Neural cell (in vitro differentiated cells): ENCODE data around the gene CPEB4. TPM values are rescaled to one million over a fixed set of nuclear protein-coding genes. Genes with fewer than 3 reads are reported as not detected.
A peak's percentile ranks its signal among the peaks of the same experiment; 100 is the strongest.

ENCODE experiments used
- H2AFZ ChIP-seq: fragments of 200-600, 300-800 bp; sonication (generic), shearing (Covaris generic); 2 replicates; pipeline ENCODE4 v1.6.0; 2014; ENCODE audit warnings: low read depth, mild to moderate bottlenecking, antibody characterized with exemption, low read length, moderate library complexity
- H3F3A ChIP-seq: fragments of 200-600 bp; shearing (Covaris generic); 2 replicates; pipeline ENCODE4 v1.6.1; 2016; ENCODE audit warnings: mild to moderate bottlenecking, moderate library complexity, mixed read lengths, antibody characterized with exemption, low read length; ENCODE audit not compliant: insufficient read depth, poor library complexity, severe bottlenecking
- H3K27ac ChIP-seq: fragments of 200-600, 300-800 bp; sonication (generic), shearing (Covaris generic); 2 replicates; pipeline ENCODE4 v1.5.1; 2014; ENCODE audit warnings: mild to moderate bottlenecking, low read length, moderate library complexity
- H3K27me3 ChIP-seq: fragments of 300-800, 200-600 bp; sonication (generic), shearing (Covaris generic); 2 replicates; pipeline ENCODE4 v1.6.0; 2014; ENCODE audit warnings: mild to moderate bottlenecking, low read depth, low read length, moderate library complexity; ENCODE audit not compliant: insufficient read depth
- H3K36me3 ChIP-seq: fragments of 300-800, 200-600 bp; sonication (generic), shearing (Covaris generic); 2 replicates; pipeline ENCODE4 v1.5.1; 2014; ENCODE audit warnings: mild to moderate bottlenecking, antibody characterized with exemption, low read length, moderate library complexity; ENCODE audit not compliant: insufficient read depth
- H3K4me2 ChIP-seq: fragments of 300-800, 200-600 bp; sonication (generic), shearing (Covaris generic); 2 replicates; pipeline ENCODE4 v1.6.0; 2014; ENCODE audit warnings: mild to moderate bottlenecking, low read length
- H3K4me3 ChIP-seq: fragments of 300-800, 200-600 bp; sonication (generic), shearing (Covaris generic); 2 replicates; pipeline ENCODE4 v1.5.1; 2014; ENCODE audit warnings: mild to moderate bottlenecking, low read length, moderate library complexity
- H3K79me2 ChIP-seq: fragments of 200-600 bp; shearing (Covaris generic); replicated peaks from 2 replicates; pipeline ENCODE4 v1.6.0; 2014; ENCODE audit warnings: mild to moderate bottlenecking, low read length, moderate library complexity; ENCODE audit not compliant: insufficient read depth
- H3K9ac ChIP-seq: fragments of 300-800, 200-600 bp; sonication (generic), shearing (Covaris generic); 2 replicates; pipeline ENCODE4 v1.6.1; 2016; ENCODE audit warnings: mild to moderate bottlenecking, low read length, mixed read lengths
- H3K9me2 ChIP-seq: fragments of 200-600 bp; shearing (Covaris generic); 2 replicates; pipeline ENCODE4 v1.6.1; 2016; ENCODE audit warnings: mild to moderate bottlenecking, low read length, mixed read lengths; ENCODE audit not compliant: insufficient read depth
- H3K9me3 ChIP-seq: fragments of 200-600, 300-800 bp; sonication (generic), shearing (Covaris generic); 2 replicates; pipeline ENCODE4 v1.6.1; 2016; ENCODE audit warnings: mild to moderate bottlenecking, mixed run types, low read length, moderate library complexity, mixed read lengths
- H4K20me1 ChIP-seq: fragments of 200-600 bp; shearing (Covaris generic); 2 replicates; pipeline ENCODE4 v1.6.1; 2016; ENCODE audit warnings: mild to moderate bottlenecking, mixed run types; ENCODE audit not compliant: insufficient read depth
- CTCF ChIP-seq: fragments of 450-650 bp; IDR thresholded peaks from 2 replicates; pipeline ENCODE4 v1.5.1; 2014; ENCODE audit warnings: antibody characterized with exemption, mild to moderate bottlenecking, moderate library complexity; ENCODE audit not compliant: poor library complexity, severe bottlenecking
- EP300 ChIP-seq: fragments of 450-650 bp; conservative IDR thresholded peaks from 2 replicates; pipeline ENCODE4 v1.6.1; 2014; ENCODE audit warnings: antibody characterized with exemption, mild to moderate bottlenecking, moderate library complexity; ENCODE audit not compliant: poor library complexity, severe bottlenecking
- EZH2 ChIP-seq: fragments of 200-600, 300-800 bp; shearing (Covaris generic), sonication (generic); IDR thresholded peaks from 2 replicates; pipeline ENCODE4 v1.6.1; 2014; ENCODE audit warnings: antibody characterized with exemption, low read length, borderline replicate concordance, mild to moderate bottlenecking; ENCODE audit not compliant: insufficient read depth, poor library complexity, severe bottlenecking
- MXI1 ChIP-seq: fragments of 450-650 bp; conservative IDR thresholded peaks from 2 replicates; pipeline ENCODE4 v1.6.1; 2014; ENCODE audit warnings: antibody characterized with exemption, mild to moderate bottlenecking; ENCODE audit not compliant: poor library complexity, severe bottlenecking
- POLR2AphosphoS5 ChIP-seq: IDR thresholded peaks from 2 replicates; pipeline ENCODE4 v1.6.1; 2012
- RAD21 ChIP-seq: fragments of 450-650 bp; conservative IDR thresholded peaks from 2 replicates; pipeline ENCODE4 v1.6.1; 2014; ENCODE audit warnings: antibody characterized with exemption, mild to moderate bottlenecking, moderate library complexity
- SMC3 ChIP-seq: fragments of 450-650 bp; conservative IDR thresholded peaks from 2 replicates; pipeline ENCODE4 v1.6.1; 2014; ENCODE audit warnings: antibody characterized with exemption, mild to moderate bottlenecking, moderate library complexity; ENCODE audit not compliant: poor library complexity
- TAF1 ChIP-seq: IDR thresholded peaks from 2 replicates; pipeline ENCODE4 v1.6.1; 2012; ENCODE audit warnings: low read depth
- polyA plus RNA-seq: library from polyadenylated mRNA; depleted of rRNA; stranded (reverse); fragments of >200 nt; gene quantifications from 2 replicates; pipeline ENCODE4 v1.2.3, GENCODE V29; 2014
- TF ChIP-seq, protein P1 (sequence below): IDR thresholded peaks from 2 replicates; pipeline ENCODE4 v1.6.1; 2012; ENCODE audit warnings: borderline replicate concordance

The CPEB4 gene
- polyA plus RNA-seq, 1 donor from 2014 or later = 42.2 TPM

DNA sequence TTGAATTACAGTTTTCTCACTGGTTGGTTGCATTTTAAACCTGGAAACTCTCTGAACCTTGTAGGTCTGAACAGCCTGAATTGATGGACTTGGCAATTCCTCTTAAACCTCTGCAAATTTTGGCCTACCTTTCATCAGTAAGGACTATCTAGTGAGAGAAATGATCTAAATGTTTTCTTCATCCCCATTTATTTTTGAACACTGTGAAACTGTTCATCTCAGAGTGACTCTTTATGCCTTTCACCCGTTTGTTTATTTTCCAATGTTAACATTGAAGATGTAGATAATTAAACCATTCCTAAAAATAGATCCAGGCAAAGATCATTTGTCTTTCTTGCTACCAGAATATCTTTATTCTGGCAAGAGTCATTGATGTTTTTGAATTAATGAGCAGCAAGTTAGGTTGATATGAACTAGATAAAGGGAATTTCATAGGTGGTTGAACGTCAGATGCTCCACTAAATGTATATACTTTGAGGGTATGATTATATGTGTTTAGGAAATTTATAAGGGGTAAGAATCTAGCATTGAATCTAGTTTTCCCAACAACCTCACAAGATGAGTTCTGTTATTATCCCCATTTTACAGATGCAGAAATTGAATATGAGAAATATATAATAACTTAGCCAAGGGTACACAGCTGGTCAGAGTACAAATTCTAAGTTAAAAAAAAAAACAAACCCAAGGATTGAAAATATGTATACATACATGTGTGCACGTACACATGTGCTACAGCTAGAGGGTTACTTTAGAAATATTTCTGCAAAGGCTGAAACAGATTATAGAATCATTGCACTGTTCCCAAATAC lies 3.4 kb downstream of the CPEB4 start:
- Histone ChIP-seq H3K4me3 (peak overlapping the region; percentile 85), H3K36me3 (no peaks in the 10 kb centered on the region), H3K9me3 (no peaks in the 10 kb centered on the region), H3K4me2 (peak overlapping the region; percentile 100), H4K20me1 (peaks cover 13% of the 10 kb centered on the region), H2AFZ (no peak overlapping the region), H3K27ac (peak overlapping the region; percentile 79), H3K9me2 (no peaks in the 10 kb centered on the region), H3F3A (no peaks in the 10 kb centered on the region), H3K27me3 (no peaks in the 10 kb centered on the region), H3K9ac (peak overlapping the region; percentile 80), H3K79me2 (peaks cover 82% of the 10 kb centered on the region)
- TF ChIP-seq TAF1 = no peak
- TF ChIP-seq, protein P1, sequence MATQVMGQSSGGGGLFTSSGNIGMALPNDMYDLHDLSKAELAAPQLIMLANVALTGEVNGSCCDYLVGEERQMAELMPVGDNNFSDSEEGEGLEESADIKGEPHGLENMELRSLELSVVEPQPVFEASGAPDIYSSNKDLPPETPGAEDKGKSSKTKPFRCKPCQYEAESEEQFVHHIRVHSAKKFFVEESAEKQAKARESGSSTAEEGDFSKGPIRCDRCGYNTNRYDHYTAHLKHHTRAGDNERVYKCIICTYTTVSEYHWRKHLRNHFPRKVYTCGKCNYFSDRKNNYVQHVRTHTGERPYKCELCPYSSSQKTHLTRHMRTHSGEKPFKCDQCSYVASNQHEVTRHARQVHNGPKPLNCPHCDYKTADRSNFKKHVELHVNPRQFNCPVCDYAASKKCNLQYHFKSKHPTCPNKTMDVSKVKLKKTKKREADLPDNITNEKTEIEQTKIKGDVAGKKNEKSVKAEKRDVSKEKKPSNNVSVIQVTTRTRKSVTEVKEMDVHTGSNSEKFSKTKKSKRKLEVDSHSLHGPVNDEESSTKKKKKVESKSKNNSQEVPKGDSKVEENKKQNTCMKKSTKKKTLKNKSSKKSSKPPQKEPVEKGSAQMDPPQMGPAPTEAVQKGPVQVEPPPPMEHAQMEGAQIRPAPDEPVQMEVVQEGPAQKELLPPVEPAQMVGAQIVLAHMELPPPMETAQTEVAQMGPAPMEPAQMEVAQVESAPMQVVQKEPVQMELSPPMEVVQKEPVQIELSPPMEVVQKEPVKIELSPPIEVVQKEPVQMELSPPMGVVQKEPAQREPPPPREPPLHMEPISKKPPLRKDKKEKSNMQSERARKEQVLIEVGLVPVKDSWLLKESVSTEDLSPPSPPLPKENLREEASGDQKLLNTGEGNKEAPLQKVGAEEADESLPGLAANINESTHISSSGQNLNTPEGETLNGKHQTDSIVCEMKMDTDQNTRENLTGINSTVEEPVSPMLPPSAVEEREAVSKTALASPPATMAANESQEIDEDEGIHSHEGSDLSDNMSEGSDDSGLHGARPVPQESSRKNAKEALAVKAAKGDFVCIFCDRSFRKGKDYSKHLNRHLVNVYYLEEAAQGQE = no peak
- TF ChIP-seq MXI1 = peak; percentile 39

DNA sequence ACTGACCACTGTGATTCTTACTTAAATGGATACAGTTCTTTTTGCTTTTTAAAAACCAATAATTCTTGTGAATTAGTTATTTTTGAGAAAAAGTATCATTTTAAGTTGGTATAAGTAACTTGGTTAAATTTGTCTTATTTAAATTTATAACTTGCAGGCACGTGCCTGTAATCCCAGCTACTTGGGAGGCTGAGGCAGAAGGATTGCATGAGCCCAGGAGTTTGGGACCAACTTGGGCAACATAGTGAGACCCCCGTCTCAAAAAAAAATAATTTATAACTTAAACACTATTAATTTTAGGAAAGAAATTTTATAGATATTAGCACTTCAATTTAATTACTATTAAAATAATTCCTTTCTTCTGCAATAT lies 5.0 kb downstream of the CPEB4 start:
- Histone ChIP-seq H3K4me3 (peak overlapping the region; percentile 85), H3F3A (no peaks in the 10 kb centered on the region), H4K20me1 (peaks cover 13% of the 10 kb centered on the region), H2AFZ (no peak overlapping the region), H3K27me3 (no peaks in the 10 kb centered on the region), H3K36me3 (no peaks in the 10 kb centered on the region), H3K9me3 (no peaks in the 10 kb centered on the region), H3K9me2 (no peaks in the 10 kb centered on the region), H3K27ac (no peak overlapping the region), H3K79me2 (peaks cover 98% of the 10 kb centered on the region), H3K9ac (no peak overlapping the region), H3K4me2 (peak overlapping the region; percentile 100)
- TF ChIP-seq MXI1 = no peak

- Histone ChIP-seq H3K9me3 (no peaks in the 10 kb centered on the region), H3K27ac (no peak overlapping the region), H3K4me2 (peak overlapping the region; percentile 37), H3K36me3 (no peaks in the 10 kb centered on the region), H3F3A (no peaks in the 10 kb centered on the region), H3K9me2 (no peaks in the 10 kb centered on the region), H2AFZ (no peak overlapping the region), H3K27me3 (no peaks in the 10 kb centered on the region), H3K4me3 (peak overlapping the region; percentile 85), H3K9ac (no peak overlapping the region), H3K79me2 (peaks cover 95% of the 10 kb centered on the region), H4K20me1 (peaks cover 8% of the 10 kb centered on the region)
- TF ChIP-seq MXI1 (no peak), CTCF (no peak), RAD21 (no peak), SMC3 (no peak), TAF1 (no peak), EP300 (no peak), POLR2AphosphoS5 (no peak), EZH2 (no peak)
- TF ChIP-seq, protein P1 = no peak
These were observed 7.4 kb downstream of the CPEB4 start for GRCh38 chr5:173895401-173896165.
